ENCODE measurements around the gene TRHDE.

DNA sequence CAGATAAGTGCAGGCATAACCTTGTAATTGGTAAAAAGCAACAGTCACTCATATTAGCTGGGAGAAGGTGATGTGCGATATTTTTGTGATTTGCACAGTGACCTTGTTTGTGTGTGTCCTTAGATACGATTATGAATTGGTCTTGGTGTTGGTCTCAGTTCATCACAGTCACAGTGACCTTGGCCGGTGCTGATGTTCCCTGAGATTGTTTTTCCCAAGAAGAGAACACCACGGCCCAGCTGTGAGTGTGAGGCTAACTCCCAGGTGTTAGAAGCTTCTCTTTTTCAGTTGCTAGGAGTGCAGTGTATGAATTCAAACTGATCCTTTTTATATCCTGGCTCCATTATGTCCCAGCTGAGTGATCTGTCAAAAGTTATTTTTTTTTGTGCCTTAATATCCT is 46.2 kb downstream of the TRHDE start:
- TF ChIP-seq POLR2A (IDR thresholded peaks at IDR 0.05; ENCODE audit: low read depth, low read length) (no peak), POLR2AphosphoS5 (IDR thresholded peaks at IDR 0.05; ENCODE audit: low read depth, low read length) (no peak)

Data from GM12892 (cell line).